Tibial artery (tissue), 4 donors: ENCODE measurements around the gene S100A5.
A peak's percentile ranks its signal among the peaks of the same experiment; 100 is the strongest.

Experiments used
- DNase-seq, 2 donors: peaks; one replicate each; pipeline ENCODE4 v3.0.0-alpha.2; 2019
- H3K27ac ChIP-seq, 2 donors: fragments of 200-600 bp; sonication (generic) in 1 of 2; 1 replicate in 1 of 2; 2 replicates in 1 of 2; pipeline ENCODE4 v1.5.1; 2018 to 2019; ENCODE audit warnings: mild to moderate bottlenecking in 1 of 2
- H3K27me3 ChIP-seq, 2 donors: fragments of 200-600 bp; sonication (generic) in 1 of 2; one replicate each; pipeline versions ENCODE4 v1.5.1 to v1.6.0; 2016 to 2019
- H3K36me3 ChIP-seq, 3 donors: fragments of 200-600 bp; sonication (generic) in 2 of 3; one replicate each; pipeline ENCODE4 v1.5.1; 2016 to 2019; ENCODE audit warnings: mild to moderate bottlenecking in 2 of 3
- H3K4me1 ChIP-seq, 4 donors: fragments of 200-600 bp; sonication (generic) in 2 of 4; 1 replicate in 3 of 4; 2 replicates in 1 of 4; pipeline ENCODE4 v1.5.1; 2016 to 2019
- H3K4me3 ChIP-seq, 2 donors: fragments of 200-600 bp; sonication (generic) in 1 of 2; 1 replicate in 1 of 2; 2 replicates in 1 of 2; pipeline ENCODE4 v1.5.1; 2018 to 2019; ENCODE audit warnings: mild to moderate bottlenecking in 2 of 2
- H3K9me3 ChIP-seq, 3 donors: fragments of 200-600 bp; sonication (generic) in 1 of 3; one replicate each; pipeline ENCODE4 v1.5.1; 2016 to 2019
- CTCF ChIP-seq, 2 experiments: fragments of 200-600 bp in 1 of 2; fragments of 450-650 bp in 1 of 2; IDR thresholded peaks; one replicate each; pipeline ENCODE4 v1.5.1; 2017 to 2019; ENCODE audit warnings: antibody characterized with exemption in 2 of 2, mild to moderate bottlenecking in 1 of 2, moderate library complexity in 1 of 2
- intact Hi-C: fragments of 100-400 bp; cut with DNase I; formaldehyde crosslinking; loops from one replicate; pipeline ENCODE4 v1.15.0; 2023; ENCODE audit warnings: low total_unique reads

Gene S100A5

GRCh38 chr1:153532769-153533599 lies 7.8 kb downstream of the S100A5 start:
- Histone ChIP-seq H3K27ac (peak overlapping the region; percentile 93 to 99), H3K4me3 (peak overlapping the region; percentile 72 to 94), H3K27me3 (no peaks in the 10 kb centered on the region), H3K36me3 (peaks cover 0 to 12% (median 9%) of the 10 kb centered on the region in 3 donors), H3K9me3 (no peaks in the 10 kb centered on the region), H3K4me1 (peaks cover 0 to 54% (median 34%) of the 10 kb centered on the region in 4 donors)
- TF ChIP-seq CTCF (IDR thresholded peaks at IDR 0.05) = peak; percentile 88 to 96
- intact Hi-C loops = loop anchor here (1.0 kb wide), 1 partner anchor 34 kb away; no protein-coding TSS in a partner anchor
- peak; percentile 92 to 95 for DNase-seq

GRCh38 chr1:153532181-153532580 lies 8.6 kb downstream of the S100A5 start:
- H3K27ac ChIP-seq = peak overlapping the region; percentile 93 to 99
- no peaks in the 10 kb centered on the region for H3K9me3 ChIP-seq
- intact Hi-C loops = no loop called here
- no peak for TF ChIP-seq CTCF (IDR thresholded peaks at IDR 0.05)
- H3K4me3 ChIP-seq = no peak overlapping the region
- peaks cover 0 to 56% (median 34%) of the 10 kb centered on the region in 4 donors for H3K4me1 ChIP-seq
- peaks cover 0 to 15% (median 9%) of the 10 kb centered on the region in 3 donors for H3K36me3 ChIP-seq
- no peak for DNase-seq
- H3K27me3 ChIP-seq = no peaks in the 10 kb centered on the region

- Histone ChIP-seq H3K27me3 (no peaks in the 10 kb centered on the region), H3K4me1 (peaks cover 0 to 51% (median 32%) of the 10 kb centered on the region in 4 donors), H3K4me3 (no peak overlapping the region), H3K27ac (peak overlapping the region in 1 of 2 donors; percentile 93), H3K9me3 (no peaks in the 10 kb centered on the region), H3K36me3 (peaks cover 0 to 15% (median 9%) of the 10 kb centered on the region in 3 donors)
- intact Hi-C loops = no loop called here
- DNase-seq = no peak
- TF ChIP-seq CTCF (IDR thresholded peaks at IDR 0.05) = no peak
Observed at GRCh38 chr1:153531638-153532037, 9.1 kb downstream of the S100A5 start.

GRCh38 chr1:153527683-153528040 lies 13.1 kb downstream of the S100A5 start:
- intact Hi-C loops = no loop called here
- no peak for DNase-seq
- Histone ChIP-seq H3K9me3 (no peaks in the 10 kb centered on the region), H3K4me1 (peaks cover 0 to 34% (median 15%) of the 10 kb centered on the region in 4 donors), H3K27ac (no peak overlapping the region), H3K27me3 (no peaks in the 10 kb centered on the region), H3K36me3 (peaks cover 0 to 6% (median 0%) of the 10 kb centered on the region in 3 donors), H3K4me3 (no peak overlapping the region)
- TF ChIP-seq CTCF (IDR thresholded peaks at IDR 0.05) = no peak

- peaks cover 0 to 6% (median 0%) of the 10 kb centered on the region in 3 donors for H3K36me3 ChIP-seq
- peak; percentile 10 to 11 for DNase-seq
- intact Hi-C loops = no loop called here
- no peaks in the 10 kb centered on the region for H3K27me3 ChIP-seq
- no peak for TF ChIP-seq CTCF (IDR thresholded peaks at IDR 0.05)
- no peaks in the 10 kb centered on the region for H3K9me3 ChIP-seq
- no peak overlapping the region for H3K4me3 ChIP-seq
- peaks cover 0 to 29% (median 11%) of the 10 kb centered on the region in 4 donors for H3K4me1 ChIP-seq
- H3K27ac ChIP-seq = no peak overlapping the region
Observed at GRCh38 chr1:153527023-153527682, 13.6 kb downstream of the S100A5 start.
